ENCODE measurements around the gene MED29.

GRCh38 chr19:39419003-39419402 is 27.8 kb downstream of the MED29 start:
- TF ChIP-seq POLR2A (IDR thresholded peaks at IDR 0.05) = no peak
- no peak for TF ChIP-seq POLR2AphosphoS5 (IDR thresholded peaks at IDR 0.05)
- TF ChIP-seq CTCF (IDR thresholded peaks at IDR 0.05) = no peak
- TF ChIP-seq EP300 (IDR thresholded peaks at IDR 0.05) = no peak

Measured in stomach (tissue), 4 donors.